IMR-90 (cell line): Measurements from ENCODE around the gene GLIS1. TPM values are rescaled to one million over a fixed set of nuclear protein-coding genes. Genes with fewer than 3 reads are reported as not detected.

Experiments used
- ATAC-seq: fragments of 200-7000 bp; cut with Tn5 transposase; 2 replicates; pipeline ENCODE4 v1.9.1; 2020; ENCODE audit warnings: low read depth, mild to moderate bottlenecking, moderate library complexity
- BruUV-seq: library from RNA; stranded (reverse); fragments of 400-500 nt; replicated peaks from 2 replicates; lab custom pipeline; 2021; lab: Mats Ljungman, UMichigan
- CTCF ChIA-PET: fragments of 300-600 bp; formaldehyde crosslinking; extraction: SDS; loops from one replicate; lab custom pipeline; 2021; ENCODE audit warnings: antibody characterized with exemption; lab: Yijun Ruan, JAX
- POLR2A ChIA-PET: fragments of 300-600 bp; sonication (Branson Sonifier 250); formaldehyde crosslinking; loops from one replicate; lab custom pipeline; 2022; ENCODE audit warnings: antibody characterized with exemption; ENCODE audit not compliant: unreplicated experiment; lab: Charles Lee
- DNase-seq: peaks from one replicate; pipeline ENCODE4 v3.0.0; 2013
- H2AFZ ChIP-seq: replicated peaks from 2 replicates; pipeline ENCODE3; 2013; ENCODE audit warnings: low read length, mild to moderate bottlenecking; ENCODE audit not compliant: poor library complexity
- H2AK5ac ChIP-seq: 2 replicates; pipeline ENCODE4 v1.6.1; 2013; ENCODE audit warnings: low read depth, low read length, inconsistent platforms
- H2AK9ac ChIP-seq: replicated peaks from 2 replicates; pipeline ENCODE3; 2013; ENCODE audit warnings: mild to moderate bottlenecking, low read depth, low read length, moderate library complexity; ENCODE audit not compliant: poor library complexity
- H2BK120ac ChIP-seq: 2 replicates; pipeline ENCODE4 v1.6.1; 2013; ENCODE audit warnings: low read depth, low read length, inconsistent platforms
- H2BK15ac ChIP-seq: 3 replicates; pipeline ENCODE4 v1.6.1; 2013; ENCODE audit warnings: low read depth, low read length, inconsistent platforms
- H2BK20ac ChIP-seq: 2 replicates; pipeline ENCODE4 v1.6.1; 2013; ENCODE audit warnings: low read depth, mild to moderate bottlenecking, inconsistent platforms, low read length, moderate library complexity
- H2BK5ac ChIP-seq: 2 replicates; pipeline ENCODE4 v1.6.1; 2013; ENCODE audit warnings: mild to moderate bottlenecking, low read depth, low read length, inconsistent platforms; ENCODE audit not compliant: poor library complexity, severe bottlenecking
- H3K14ac ChIP-seq: replicated peaks from 2 replicates; pipeline ENCODE4 v1.6.1; 2013; ENCODE audit warnings: low read depth, low read length, inconsistent platforms
- H3K18ac ChIP-seq: 2 replicates; pipeline ENCODE4 v1.6.1; 2013; ENCODE audit warnings: low read depth, low read length, control low read depth
- H3K23ac ChIP-seq: 2 replicates; pipeline ENCODE4 v1.6.1; 2013; ENCODE audit warnings: low read depth, low read length, inconsistent platforms
- H3K27ac ChIP-seq: 2 replicates; pipeline ENCODE4 v1.5.1; 2013; ENCODE audit warnings: mild to moderate bottlenecking, control low read depth, low read length; ENCODE audit not compliant: insufficient read depth
- H3K27me3 ChIP-seq: 2 replicates; pipeline ENCODE4 v1.6.1; 2013; ENCODE audit warnings: low read length; ENCODE audit not compliant: control insufficient read depth, insufficient read depth
- H3K36me3 ChIP-seq: 2 replicates; pipeline ENCODE4 v1.6.1; 2013; ENCODE audit warnings: low read length, mixed read lengths; ENCODE audit not compliant: control insufficient read depth, insufficient read depth
- H3K4ac ChIP-seq: 2 replicates; pipeline ENCODE4 v1.6.1; 2013; ENCODE audit warnings: low read depth, low read length, inconsistent platforms
- H3K4me1 ChIP-seq: 2 replicates; pipeline ENCODE4 v1.6.1; 2013; ENCODE audit warnings: low read length, mixed read lengths; ENCODE audit not compliant: control insufficient read depth, insufficient read depth
- H3K4me2 ChIP-seq: 2 replicates; pipeline ENCODE4 v1.6.1; 2013; ENCODE audit warnings: low read depth, mild to moderate bottlenecking, control low read depth, low read length, moderate library complexity
- H3K4me3 ChIP-seq: 2 replicates; pipeline ENCODE4 v1.5.1; 2013; ENCODE audit warnings: low read depth, mild to moderate bottlenecking, control low read depth, low read length, moderate library complexity; ENCODE audit not compliant: insufficient read depth
- H3K56ac ChIP-seq: 2 replicates; pipeline ENCODE4 v1.6.1; 2013; ENCODE audit warnings: low read length, inconsistent platforms; ENCODE audit not compliant: insufficient read depth; ENCODE audit errors: extremely low read depth
- H3K79me1 ChIP-seq, 2 experiments: 2 replicates each; pipeline ENCODE4 v1.6.1; 2013; ENCODE audit warnings: low read length in 2 of 2, inconsistent platforms in 1 of 2, low read depth in 1 of 2
- H3K9ac ChIP-seq: 2 replicates; pipeline ENCODE4 v1.6.1; 2013; ENCODE audit warnings: low read depth, low read length, control low read depth
- H3K9me1 ChIP-seq: 2 replicates; pipeline ENCODE4 v1.6.1; 2013; ENCODE audit warnings: low read length, inconsistent platforms; ENCODE audit not compliant: insufficient read depth
- H3K9me3 ChIP-seq: 2 replicates; pipeline ENCODE4 v1.6.1; 2013; ENCODE audit warnings: low read length; ENCODE audit not compliant: control insufficient read depth, insufficient read depth
- H4K20me1 ChIP-seq: 2 replicates; pipeline ENCODE4 v1.6.1; 2013; ENCODE audit warnings: low read length, inconsistent platforms; ENCODE audit not compliant: insufficient read depth
- H4K5ac ChIP-seq: 2 replicates; pipeline ENCODE4 v1.6.1; 2013; ENCODE audit warnings: mild to moderate bottlenecking, low read depth, low read length, control low read depth
- H4K8ac ChIP-seq, 2 experiments: 2 replicates each; pipeline ENCODE4 v1.6.1; 2013; ENCODE audit warnings: low read depth in 2 of 2, low read length in 2 of 2, control low read depth in 1 of 2, inconsistent platforms in 1 of 2
- H4K91ac ChIP-seq: 2 replicates; pipeline ENCODE4 v1.6.1; 2013; ENCODE audit warnings: low read depth, low read length, inconsistent platforms; ENCODE audit not compliant: insufficient read depth
- BHLHE40 ChIP-seq: fragments of 150-350 bp; IDR thresholded peaks from 2 replicates; pipeline ENCODE4 v1.6.1; 2016; ENCODE audit warnings: mild to moderate bottlenecking, low read depth, low read length
- MAFK ChIP-seq: IDR thresholded peaks from 2 replicates; pipeline ENCODE4 v1.6.1; 2012; ENCODE audit warnings: low read depth, low read length, improper control_type of control experiment
- NFE2L2 ChIP-seq: fragments of 150-350 bp; IDR thresholded peaks from 2 replicates; pipeline ENCODE4 v1.6.1; 2016; ENCODE audit warnings: low read depth, mild to moderate bottlenecking, low read length
- WGBS, 2 experiments: methylation state at CpG; one replicate each; pipeline versions ENCODE4 v1.1.5 to v1.1.7; 2013; ENCODE audit warnings: missing lambda C conversion rate in 2 of 2; ENCODE audit not compliant: insufficient read length in 1 of 2; ENCODE audit errors: extremely low coverage in 2 of 2; 5-methylcytosine and 5-hydroxymethylcytosine counted together
- dilution Hi-C: fragments of 300-500 bp; cut with HindIII; formaldehyde crosslinking; loops from one replicate; pipeline ENCODE4 v1.14.3; 2018; ENCODE audit warnings: low sequenced_read_pairs; ENCODE audit not compliant: unreplicated experiment
- in situ Hi-C: fragments of 300-500 bp; cut with MboI; formaldehyde crosslinking; loops from 3 replicates; pipeline ENCODE4 v1.14.3; 2019; ENCODE audit warnings: low sequenced_read_pairs, inconsistent platforms, mixed read lengths
- intact Hi-C: fragments of 100-400 bp; cut with micrococcal nuclease; formaldehyde crosslinking; loops from 2 replicates; pipeline ENCODE4 v1.10.0; 2022
- polyA plus RNA-seq, 3 experiments: library from polyadenylated mRNA; depleted of rRNA; stranded (reverse); fragments of >200 nt; gene quantifications; 2 replicates each; pipeline ENCODE4 v1.2.3, GENCODE V29; 2012; ENCODE audit warnings: low replicate concordance in 1 of 3
- total RNA-seq: library from RNA; depleted of rRNA; stranded (reverse); fragments of >200 nt; gene quantifications from 2 replicates; pipeline ENCODE4 v1.2.3, GENCODE V29; 2012

The GLIS1 gene
- total and polyA plus RNA-seq, 2 of the 4 experiments (the other 2 are of a cell fraction) = 0.18 to 2.3 TPM

DNA sequence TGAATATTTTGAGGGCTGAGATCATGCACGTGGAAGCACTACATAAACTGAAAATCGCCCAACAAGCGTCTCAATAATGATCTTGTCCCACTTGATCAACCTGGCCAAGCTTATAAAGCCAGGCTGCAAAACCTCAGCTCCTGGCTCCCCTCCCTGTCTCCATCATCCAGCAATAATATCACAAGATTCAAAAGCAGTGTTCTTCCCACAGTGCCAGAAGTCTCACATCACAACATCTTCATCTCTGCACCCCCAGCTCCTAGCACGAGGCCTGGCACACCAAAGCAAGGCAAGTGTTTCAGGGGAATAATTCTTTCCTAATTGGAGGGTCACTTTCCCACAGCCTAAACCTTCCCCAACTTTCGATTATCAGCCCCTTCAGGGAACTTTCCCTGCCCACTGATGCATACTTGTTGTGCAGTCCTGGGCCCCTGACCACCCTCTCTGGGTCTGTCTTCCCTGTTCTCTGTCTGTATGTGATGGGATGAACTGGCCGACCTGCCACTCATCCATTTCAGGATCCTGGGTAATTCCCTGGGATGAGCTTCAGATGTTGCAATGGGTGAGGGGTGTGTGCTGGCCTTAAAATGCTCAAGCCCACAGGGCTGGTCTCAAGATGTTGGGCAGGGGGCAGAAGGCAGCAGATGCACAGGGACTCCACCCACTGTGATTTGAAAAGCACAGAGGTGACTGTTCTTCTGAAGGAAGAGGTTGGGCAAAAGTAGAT lies 150.7 kb downstream of the GLIS1 start:
- peaks cover 8% of the 10 kb centered on the region; the same call in 1 of the 2 replicates for H3K4me1 ChIP-seq
- no peak overlapping the region for H4K5ac ChIP-seq
- no peak for TF ChIP-seq BHLHE40
- no peak for TF ChIP-seq NFE2L2
- TF ChIP-seq MAFK = no peak
- peaks cover 15% of the 10 kb centered on the region; the same call in 1 of the 2 replicates for H3K9me1 ChIP-seq
- no peak overlapping the region for H2BK5ac ChIP-seq
- dilution Hi-C loops (no loop called here), in situ Hi-C loops (no loop called here), intact Hi-C loops (no loop called here)
- POLR2A ChIA-PET = no interaction called here
- CTCF ChIA-PET = no interaction called here
- H3K23ac ChIP-seq = no peak overlapping the region
- H4K91ac ChIP-seq = no peak overlapping the region
- no peak overlapping the region for H3K27ac ChIP-seq
- no peaks in the 10 kb centered on the region for H3K79me1 ChIP-seq
- H3K18ac ChIP-seq = no peak overlapping the region
- no peak overlapping the region for H3K56ac ChIP-seq
- H2BK15ac ChIP-seq = no peak overlapping the region
- ATAC-seq = no peak
- H2BK20ac ChIP-seq = no peak overlapping the region
- H3K27me3 ChIP-seq = peaks cover 2% of the 10 kb centered on the region; the same call in 1 of the 2 replicates
- WGBS, 2 experiments = no CpG with 5 or more reads among the region's 6 CpGs
- H2AK9ac ChIP-seq = no peak overlapping the region
- no peaks in the 10 kb centered on the region for H3K9me3 ChIP-seq
- DNase-seq = no peak
- H2AFZ ChIP-seq = no peak overlapping the region
- no TSS peak for BruUV-seq
- H3K4ac ChIP-seq = no peak overlapping the region
- no peak overlapping the region for H4K8ac ChIP-seq
- no peak overlapping the region for H3K14ac ChIP-seq
- H3K36me3 ChIP-seq = no peaks in the 10 kb centered on the region
- H3K4me2 ChIP-seq = no peak overlapping the region
- H3K4me3 ChIP-seq = no peak overlapping the region
- no peak overlapping the region for H2AK5ac ChIP-seq
- peaks cover 9% of the 10 kb centered on the region for H4K20me1 ChIP-seq
- no peak overlapping the region for H2BK120ac ChIP-seq
- no peak overlapping the region for H3K9ac ChIP-seq
